A673 (cell line): ENCODE data around the gene PACS1. TPM values are rescaled to one million over a fixed set of nuclear protein-coding genes. Genes with fewer than 3 reads are reported as not detected.

ENCODE experiments used
- BruUV-seq: library from RNA; stranded (reverse); fragments of 400-500 nt; replicated peaks from 2 replicates; lab custom pipeline; 2021; lab: Mats Ljungman, UMichigan
- CTCF ChIA-PET: fragments of 300-600 bp; sonication (Branson Sonifier 250); formaldehyde crosslinking; loops from one replicate; lab custom pipeline; 2022; ENCODE audit warnings: antibody characterized with exemption; lab: Charles Lee
- POLR2A ChIA-PET: fragments of 300-600 bp; sonication (Branson Sonifier 250); formaldehyde crosslinking; loops from one replicate; lab custom pipeline; 2022; ENCODE audit warnings: antibody characterized with exemption; ENCODE audit not compliant: low non-redundant PET; lab: Charles Lee
- DNase-seq: peaks from one replicate; pipeline ENCODE4 v3.0.0-alpha.2; 2015; ENCODE audit warnings: low spot score
- H3K27ac ChIP-seq: fragments of 200-600 bp; sonication (generic); 2 replicates; pipeline ENCODE4 v1.5.1; 2016; ENCODE audit warnings: mixed run types, low read depth, mild to moderate bottlenecking, mixed read lengths, antibody characterized with exemption, low read length; ENCODE audit not compliant: poor library complexity, severe bottlenecking
- H3K27me3 ChIP-seq: fragments of 200-600 bp; sonication (generic); replicated peaks from 2 replicates; pipeline ENCODE4 v1.6.1; 2017; ENCODE audit warnings: mixed run types, low read depth, mild to moderate bottlenecking, mixed read lengths, antibody characterized with exemption, low read length; ENCODE audit not compliant: insufficient read depth, poor library complexity
- H3K36me3 ChIP-seq: fragments of 200-600 bp; sonication (generic); 2 replicates; pipeline ENCODE4 v1.6.1; 2016; ENCODE audit warnings: mixed run types, mild to moderate bottlenecking, mixed read lengths, antibody characterized with exemption, low read length; ENCODE audit not compliant: insufficient read depth, poor library complexity, severe bottlenecking
- H3K4me1 ChIP-seq: fragments of 200-600 bp; sonication (generic); 2 replicates; pipeline ENCODE4 v1.6.1; 2017; ENCODE audit warnings: mixed run types, mild to moderate bottlenecking, mixed read lengths, antibody characterized with exemption, low read length; ENCODE audit not compliant: insufficient read depth, poor library complexity, severe bottlenecking
- H3K4me3 ChIP-seq: fragments of 200-600 bp; sonication (generic); 2 replicates; pipeline ENCODE4 v1.5.1; 2016; ENCODE audit warnings: low read depth, mixed run types, mild to moderate bottlenecking, mixed read lengths, low read length; ENCODE audit not compliant: poor library complexity, severe bottlenecking
- H3K9me3 ChIP-seq: fragments of 200-600 bp; sonication (generic); 2 replicates; pipeline ENCODE4 v1.6.1; 2016; ENCODE audit warnings: mixed run types, low read depth, mild to moderate bottlenecking, mixed read lengths, antibody characterized with exemption, low read length; ENCODE audit not compliant: poor library complexity, severe bottlenecking
- EZH2 ChIP-seq: fragments of 200-600 bp; sonication (generic); IDR thresholded peaks from 2 replicates; pipeline ENCODE4 v1.6.1; 2017; ENCODE audit warnings: borderline replicate concordance, low read depth, mild to moderate bottlenecking, mixed read lengths, antibody characterized with exemption, low read length; ENCODE audit not compliant: poor library complexity, severe bottlenecking
- intact Hi-C: fragments of 100-400 bp; cut with micrococcal nuclease; formaldehyde crosslinking; loops from one replicate; pipeline ENCODE4 v1.10.0; 2022; ENCODE audit not compliant: unreplicated experiment
- total RNA-seq: library from RNA; stranded (reverse); gene quantifications from 2 replicates; pipeline ENCODE4 v1.2.3, GENCODE V29; 2021
- TF ChIP-seq, protein P1 (sequence below): fragments of 300-800, 200-600 bp; sonication (generic); conservative IDR thresholded peaks from 2 replicates; pipeline ENCODE4 v1.5.1; 2017; ENCODE audit warnings: low read depth, mild to moderate bottlenecking, antibody characterized with exemption, low read length, moderate library complexity, mixed read lengths

Gene PACS1
- total RNA-seq, 1 experiment from 2014 or later, result 75.7 TPM

DNA sequence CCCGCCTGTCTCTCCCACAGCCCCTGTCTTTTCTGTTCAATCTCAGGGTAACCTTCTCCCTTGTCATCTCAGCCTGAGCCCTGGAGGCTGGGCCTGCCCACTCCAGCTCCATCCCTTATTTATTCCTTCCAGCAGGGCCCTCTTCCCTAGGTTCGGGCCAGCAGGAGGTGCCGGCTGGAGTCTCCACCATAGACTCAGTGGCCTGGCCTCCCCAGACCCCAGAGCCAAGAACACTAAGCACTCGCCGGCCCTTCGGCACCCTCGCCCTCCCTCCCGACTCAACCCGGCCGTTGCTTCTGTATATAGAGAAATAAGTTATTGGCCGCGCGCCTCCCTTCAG is 196.9 kb downstream of the PACS1 start:
- Histone ChIP-seq H3K9me3 (no peaks in the 10 kb centered on the region), H3K27ac (peak overlapping the region; percentile 96), H3K36me3 (peaks cover 33% of the 10 kb centered on the region), H3K27me3 (no peaks in the 10 kb centered on the region), H3K4me3 (peak overlapping the region; percentile 81), H3K4me1 (peaks cover 13% of the 10 kb centered on the region)
- intact Hi-C loops, result no loop called here
- CTCF ChIA-PET, result interaction anchor here (1.1 to 1.3 kb wide), 3 partner anchors 9 to 16 kb away, joined by 3 to 5 read pairs (median 4); no protein-coding TSS in a partner anchor
- POLR2A ChIA-PET, result no interaction called here
- TF ChIP-seq, protein P1, sequence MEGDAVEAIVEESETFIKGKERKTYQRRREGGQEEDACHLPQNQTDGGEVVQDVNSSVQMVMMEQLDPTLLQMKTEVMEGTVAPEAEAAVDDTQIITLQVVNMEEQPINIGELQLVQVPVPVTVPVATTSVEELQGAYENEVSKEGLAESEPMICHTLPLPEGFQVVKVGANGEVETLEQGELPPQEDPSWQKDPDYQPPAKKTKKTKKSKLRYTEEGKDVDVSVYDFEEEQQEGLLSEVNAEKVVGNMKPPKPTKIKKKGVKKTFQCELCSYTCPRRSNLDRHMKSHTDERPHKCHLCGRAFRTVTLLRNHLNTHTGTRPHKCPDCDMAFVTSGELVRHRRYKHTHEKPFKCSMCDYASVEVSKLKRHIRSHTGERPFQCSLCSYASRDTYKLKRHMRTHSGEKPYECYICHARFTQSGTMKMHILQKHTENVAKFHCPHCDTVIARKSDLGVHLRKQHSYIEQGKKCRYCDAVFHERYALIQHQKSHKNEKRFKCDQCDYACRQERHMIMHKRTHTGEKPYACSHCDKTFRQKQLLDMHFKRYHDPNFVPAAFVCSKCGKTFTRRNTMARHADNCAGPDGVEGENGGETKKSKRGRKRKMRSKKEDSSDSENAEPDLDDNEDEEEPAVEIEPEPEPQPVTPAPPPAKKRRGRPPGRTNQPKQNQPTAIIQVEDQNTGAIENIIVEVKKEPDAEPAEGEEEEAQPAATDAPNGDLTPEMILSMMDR, result no peak
- TF ChIP-seq EZH2, result no peak
- no TSS peak for BruUV-seq
- DNase-seq, result no peak

- Histone ChIP-seq H3K36me3 (peaks cover 33% of the 10 kb centered on the region), H3K27ac (peak overlapping the region; percentile 96)
Observed at GRCh38 chr11:66267379-66268243, 197.5 kb downstream of the PACS1 start.

GRCh38 chr11:66268244-66268951 is 198.3 kb downstream of the PACS1 start, which contains the start of gene RAB1B:
TSS of gene RAB1B (plus strand) at chr11:66268639. CDS start at chr11:66268680, 41 bp downstream.
- no TSS peak for BruUV-seq
- H3K9me3 ChIP-seq, result no peaks in the 10 kb centered on the region
- peak within 1 kb of the TSS; percentile 96 for H3K27ac ChIP-seq
- peaks cover 13% of the 10 kb centered on the region for H3K4me1 ChIP-seq
- POLR2A ChIA-PET, result interaction anchor here (0.7 kb wide), 1 partner anchor 14 kb away, joined by 3 read pairs; no protein-coding TSS in a partner anchor
- CTCF ChIA-PET, result interaction anchor here (0.6 to 1.1 kb wide), 2 partner anchors 14 to 282 kb away, joined by 3 to 5 read pairs; no protein-coding TSS in a partner anchor
- peak within 1 kb of the TSS; percentile 81 for H3K4me3 ChIP-seq
- no peaks in the 10 kb centered on the region for H3K27me3 ChIP-seq
- TF ChIP-seq EZH2, result no peak
- TF ChIP-seq, protein P1, result no peak
- peak; percentile 100 for DNase-seq
- peaks cover 33% of the 10 kb centered on the region for H3K36me3 ChIP-seq
- intact Hi-C loops, result no loop called here

More at GRCh38 chr11:66267379-66268243, 197.5 kb downstream of the PACS1 start:
- BruUV-seq, result no TSS peak
- CTCF ChIA-PET, result interaction anchor here (0.6 to 1.3 kb wide), 3 partner anchors 9 to 749 kb away, joined by 3 to 5 read pairs (median 4); no protein-coding TSS in a partner anchor
- H3K4me1 ChIP-seq, result peaks cover 13% of the 10 kb centered on the region
- H3K4me3 ChIP-seq, result peak overlapping the region; percentile 81
- POLR2A ChIA-PET, result interaction anchor here (0.6 to 0.7 kb wide), 2 partner anchors 14 to 97 kb away, joined by 3 to 6 read pairs; no protein-coding TSS in a partner anchor
- intact Hi-C loops, result no loop called here
- no peaks in the 10 kb centered on the region for H3K9me3 ChIP-seq
- no peaks in the 10 kb centered on the region for H3K27me3 ChIP-seq
- peak; percentile 94 for DNase-seq
- TF ChIP-seq, protein P1, result peak; percentile 30; the same call in 1 of the 2 replicates
- no peak for TF ChIP-seq EZH2
